Measurements from ENCODE around the gene SLC24A4. TPM values are rescaled to one million over a fixed set of nuclear protein-coding genes. Genes with fewer than 3 reads are reported as not detected.

SLC24A4 gene
- total and polyA plus RNA-seq, 2 of the 4 experiments (the other 2 are of a cell fraction) = not detected

GRCh38 chr14:92506231-92506630 is 183.3 kb downstream of the SLC24A4 start:
- Histone ChIP-seq H3K23ac (ENCODE audit: low read depth, low read length) (no peak overlapping the region), H4K20me1 (ENCODE audit: insufficient read depth, low read length) (no peaks in the 10 kb centered on the region; the same call in 1 of the 2 replicates), H3K9me3 (ENCODE audit: control insufficient read depth, insufficient read depth, low read length) (no peaks in the 10 kb centered on the region), H3K27ac (ENCODE audit: insufficient read depth, low read length) (no peak overlapping the region), H3K4me3 (ENCODE audit: insufficient read depth, low read depth, low read length) (no peak overlapping the region), H2BK5ac (ENCODE audit: low read depth, low read length, poor library complexity, severe bottlenecking) (no peak overlapping the region), H4K5ac (ENCODE audit: low read depth, low read length) (no peak overlapping the region), H3K18ac (ENCODE audit: low read depth, low read length) (no peak overlapping the region), H3K9me1 (ENCODE audit: insufficient read depth, low read length) (peaks cover 35% of the 10 kb centered on the region), H2BK120ac (ENCODE audit: low read depth, low read length) (no peak overlapping the region), H3K9ac (ENCODE audit: low read depth, low read length) (no peak overlapping the region), H2AK5ac (ENCODE audit: low read depth, low read length) (peak overlapping the region; percentile 62; the same call in 1 of the 2 replicates), H2AFZ (replicated peaks; ENCODE audit: low read length, poor library complexity) (peak overlapping the region; percentile 45), H3K4me1 (ENCODE audit: control insufficient read depth, insufficient read depth, low read length) (peaks cover 23% of the 10 kb centered on the region), H2BK20ac (ENCODE audit: low read depth, low read length) (peak overlapping the region; percentile 41; the same call in 1 of the 2 replicates), H2BK15ac (ENCODE audit: low read depth, low read length) (no peak overlapping the region; the same call in 2 of the 3 replicates), H3K4ac (ENCODE audit: low read depth, low read length) (no peak overlapping the region), H4K91ac (ENCODE audit: insufficient read depth, low read depth, low read length) (peak overlapping the region; percentile 62), H4K8ac (ENCODE audit: low read depth in 2 of 2, low read length in 2 of 2) (no peak overlapping the region), H3K14ac (replicated peaks; ENCODE audit: low read depth, low read length) (no peak overlapping the region), H2AK9ac (replicated peaks; ENCODE audit: low read depth, low read length, poor library complexity) (peak overlapping the region; percentile 50), H3K27me3 (ENCODE audit: control insufficient read depth, insufficient read depth, low read length) (no peaks in the 10 kb centered on the region), H3K56ac (ENCODE audit: extremely low read depth, insufficient read depth, low read length) (no peak overlapping the region), H3K36me3 (ENCODE audit: control insufficient read depth, insufficient read depth, low read length) (no peaks in the 10 kb centered on the region), H3K79me1 (ENCODE audit: low read depth in 1 of 2, low read length in 2 of 2) (peaks cover 0 to 5% of the 10 kb centered on the region in 2 experiments; a peak in 1 of 4 replicates), H3K4me2 (ENCODE audit: low read depth, low read length) (no peak overlapping the region)
- POLR2A ChIA-PET (ENCODE audit: unreplicated experiment) = no interaction called here
- in situ Hi-C loops (cut with MboI; ENCODE audit: low sequenced_read_pairs) (no loop called here), dilution Hi-C loops (cut with HindIII; ENCODE audit: low sequenced_read_pairs, unreplicated experiment) (no loop called here), intact Hi-C loops (cut with micrococcal nuclease) (no loop called here)
- DNase-seq (no peak), ATAC-seq (ENCODE audit: low read depth) (no peak)
- no TSS peak for BruUV-seq (replicated peaks)
- TF ChIP-seq RCOR1 (IDR thresholded peaks at IDR 0.05; ENCODE audit: insufficient replicate concordance, low read length) (no peak), CTCF (conservative IDR thresholded peaks at IDR 0.05; ENCODE audit: low read depth, low read length) (no peak), SMC3 (IDR thresholded peaks at IDR 0.05; ENCODE audit: low read depth, low read length) (no peak), FOS (IDR thresholded peaks at IDR 0.05; ENCODE audit: low read depth, low read length) (no peak), ELK1 (IDR thresholded peaks at IDR 0.05; ENCODE audit: borderline replicate concordance, low read depth, low read length) (no peak), MXI1 (IDR thresholded peaks at IDR 0.05; ENCODE audit: borderline replicate concordance, low read depth, low read length) (no peak), CEBPB (IDR thresholded peaks at IDR 0.05; ENCODE audit: low read depth, low read length) (no peak), NFE2L2 (IDR thresholded peaks at IDR 0.05; ENCODE audit: low read depth, low read length) (no peak), POLR2A (IDR thresholded peaks at IDR 0.05; ENCODE audit: low read depth, low read length) (no peak), USF2 (IDR thresholded peaks at IDR 0.05; ENCODE audit: low read depth, low read length) (no peak), MAZ (IDR thresholded peaks at IDR 0.05; ENCODE audit: borderline replicate concordance, low read depth, low read length) (no peak), MAFK (IDR thresholded peaks at IDR 0.05; ENCODE audit: low read depth, low read length) (no peak), BHLHE40 (IDR thresholded peaks at IDR 0.05; ENCODE audit: low read depth, low read length) (no peak), CHD1 (IDR thresholded peaks at IDR 0.05; ENCODE audit: low read depth, low read length) (no peak), RFX5 (IDR thresholded peaks at IDR 0.05; ENCODE audit: low read depth, low read length) (no peak), RAD21 (IDR thresholded peaks at IDR 0.05; ENCODE audit: low read length) (no peak)
- CTCF ChIA-PET = no interaction called here
- WGBS, 2 experiments (ENCODE audit: extremely low coverage in 2 of 2, insufficient read length in 1 of 2) = 90% methylated on average over 2 of the region's 3 CpGs; no CpG with 5 or more reads in 1 of the 2 experiments

Data from IMR-90 (cell line).